ENCODE data around the gene LAMB1.

Gene LAMB1

GRCh38 chr7:107996072-107996882 lies 6.7 kb downstream of the LAMB1 start:
- DNase-seq, result peak; percentile 12

GRCh38 chr7:107995184-107996071 lies 7.5 kb downstream of the LAMB1 start:
- peak; percentile 76 for DNase-seq

GRCh38 chr7:107994421-107995030 lies 8.4 kb downstream of the LAMB1 start:
- DNase-seq, result no peak

- no peak for DNase-seq
Measured at GRCh38 chr7:107993891-107994291, 9.1 kb downstream of the LAMB1 start.

GRCh38 chr7:107989618-107990373 lies 13.2 kb downstream of the LAMB1 start:
- DNase-seq, result no peak

GRCh38 chr7:107982918-107983389 lies 20.0 kb downstream of the LAMB1 start:
- DNase-seq, result no peak

GRCh38 chr7:107982042-107982840 lies 20.7 kb downstream of the LAMB1 start:
- DNase-seq, result peak; percentile 9

- DNase-seq, result peak; percentile 86
Measured at GRCh38 chr7:107981466-107981865, 21.5 kb downstream of the LAMB1 start.

- no peak for DNase-seq
Measured at GRCh38 chr7:107980671-107981190, 22.2 kb downstream of the LAMB1 start.

- DNase-seq, result no peak
Measured at GRCh38 chr7:107980171-107980570, 22.8 kb downstream of the LAMB1 start.

GRCh38 chr7:107978815-107979408 lies 24.0 kb downstream of the LAMB1 start:
- no peak for DNase-seq

GRCh38 chr7:107977048-107977447 lies 25.9 kb downstream of the LAMB1 start:
- no peak for DNase-seq

- no peak for DNase-seq
Measured at GRCh38 chr7:107976620-107977019, 26.3 kb downstream of the LAMB1 start.

GRCh38 chr7:107975394-107976013 lies 27.5 kb downstream of the LAMB1 start:
- DNase-seq, result no peak

- no peak for DNase-seq
Measured at GRCh38 chr7:107973861-107974260, 29.1 kb downstream of the LAMB1 start.

GRCh38 chr7:107972941-107973376 lies 30.0 kb downstream of the LAMB1 start:
- peak; percentile 94 for DNase-seq

GRCh38 chr7:107972075-107972482 lies 30.9 kb downstream of the LAMB1 start:
- DNase-seq, result no peak

GRCh38 chr7:107971613-107972012 lies 31.3 kb downstream of the LAMB1 start:
- DNase-seq, result no peak

- DNase-seq, result no peak
Measured at GRCh38 chr7:107971100-107971499, 31.9 kb downstream of the LAMB1 start.

GRCh38 chr7:107969856-107970255 lies 33.1 kb downstream of the LAMB1 start:
- DNase-seq, result no peak
